ENCODE results near the gene UCHL5. TPM values are rescaled to one million over a fixed set of nuclear protein-coding genes. Genes with fewer than 3 reads are reported as not detected.

Gene UCHL5
- total and polyA plus RNA-seq, 2 donors (not counting 1 experiment from before 2014, with no cell fraction given): 19.5 to 29.6 TPM

- no peaks in the 10 kb centered on the region for H4K20me1 ChIP-seq (ENCODE audit: control insufficient read depth, extremely low read depth, insufficient read depth, low read length)
- peaks cover 2% of the 10 kb centered on the region for H3K4me1 ChIP-seq (ENCODE audit: control insufficient read depth, extremely low read depth, insufficient read depth, low read length)
- no peaks in the 10 kb centered on the region for H3K36me3 ChIP-seq (ENCODE audit: control insufficient read depth, insufficient read depth, low read length)
- peak overlapping the region; percentile 97 for H3K27ac ChIP-seq (ENCODE audit: insufficient read depth, low read length)
- peaks cover 87% of the 10 kb centered on the region for H3K79me2 ChIP-seq (ENCODE audit: control insufficient read depth, insufficient read depth, low read length)
- TF ChIP-seq CTCF (conservative IDR thresholded peaks at IDR 0.05 in 1 of 2, IDR thresholded peaks at IDR 0.05 in 1 of 2; ENCODE audit: low read depth in 1 of 2, low read length in 2 of 2): no peak
- TF ChIP-seq EZH2 (IDR thresholded peaks at IDR 0.05; ENCODE audit: low read length, missing control alignments): no peak
- peak overlapping the region; percentile 93 for H3K4me2 ChIP-seq (ENCODE audit: extremely low read depth, insufficient read depth, low read length)
- H3K4me3 ChIP-seq (replicated peaks in 1 of 4; ENCODE audit: control extremely low read depth in 1 of 4, insufficient read depth in 1 of 4, low read depth in 3 of 4, low read length in 4 of 4): peak overlapping the region; percentile 81 to 99 (median 85)
- H3K9ac ChIP-seq (ENCODE audit: insufficient read depth, low read length): peak overlapping the region; percentile 93
- no peak overlapping the region for H2AFZ ChIP-seq (ENCODE audit: low read length)
- DNase-seq (ENCODE audit: low read depth in 2 of 2): peak in 1 of 2 donors; percentile 5
- H3K27me3 ChIP-seq (ENCODE audit: control insufficient read depth, insufficient read depth, low read length): no peaks in the 10 kb centered on the region
- no peaks in the 10 kb centered on the region for H3K9me3 ChIP-seq (ENCODE audit: control insufficient read depth, insufficient read depth, low read depth, low read length)
These were observed 1.2 kb upstream of the UCHL5 start for GRCh38 chr1:193060406-193060805.

GRCh38 chr1:193060115-193060403 lies 899 bp upstream of the UCHL5 start:
- Histone ChIP-seq H3K4me1 (ENCODE audit: control insufficient read depth, extremely low read depth, insufficient read depth, low read length) (peaks cover 2% of the 10 kb centered on the region), H3K9me3 (ENCODE audit: control insufficient read depth, insufficient read depth, low read depth, low read length) (no peaks in the 10 kb centered on the region), H3K36me3 (ENCODE audit: control insufficient read depth, insufficient read depth, low read length) (no peaks in the 10 kb centered on the region), H3K79me2 (ENCODE audit: control insufficient read depth, insufficient read depth, low read length) (peaks cover 87% of the 10 kb centered on the region), H4K20me1 (ENCODE audit: control insufficient read depth, extremely low read depth, insufficient read depth, low read length) (no peaks in the 10 kb centered on the region), H3K27ac (ENCODE audit: insufficient read depth, low read length) (peak overlapping the region; percentile 97), H3K4me3 (replicated peaks in 1 of 4; ENCODE audit: control extremely low read depth in 1 of 4, insufficient read depth in 1 of 4, low read depth in 3 of 4, low read length in 4 of 4) (peak overlapping the region; percentile 81 to 99 (median 85)), H3K9ac (ENCODE audit: insufficient read depth, low read length) (peak overlapping the region; percentile 93), H3K27me3 (ENCODE audit: control insufficient read depth, insufficient read depth, low read length) (no peaks in the 10 kb centered on the region), H3K4me2 (ENCODE audit: extremely low read depth, insufficient read depth, low read length) (peak overlapping the region; percentile 93), H2AFZ (ENCODE audit: low read length) (peak overlapping the region; percentile 80)
- TF ChIP-seq CTCF (conservative IDR thresholded peaks at IDR 0.05 in 1 of 2, IDR thresholded peaks at IDR 0.05 in 1 of 2; ENCODE audit: low read depth in 1 of 2, low read length in 2 of 2) (no peak), EZH2 (IDR thresholded peaks at IDR 0.05; ENCODE audit: low read length, missing control alignments) (no peak)
- no peak for DNase-seq (ENCODE audit: low read depth in 2 of 2)

- H3K9ac ChIP-seq (ENCODE audit: insufficient read depth, low read length): peak overlapping the region; percentile 93
- no peak for TF ChIP-seq EZH2 (IDR thresholded peaks at IDR 0.05; ENCODE audit: low read length, missing control alignments)
- TF ChIP-seq CTCF (conservative IDR thresholded peaks at IDR 0.05 in 1 of 2, IDR thresholded peaks at IDR 0.05 in 1 of 2; ENCODE audit: low read depth in 1 of 2, low read length in 2 of 2): no peak
- H4K20me1 ChIP-seq (ENCODE audit: control insufficient read depth, extremely low read depth, insufficient read depth, low read length): no peaks in the 10 kb centered on the region
- peaks cover 87% of the 10 kb centered on the region for H3K79me2 ChIP-seq (ENCODE audit: control insufficient read depth, insufficient read depth, low read length)
- H3K9me3 ChIP-seq (ENCODE audit: control insufficient read depth, insufficient read depth, low read depth, low read length): no peaks in the 10 kb centered on the region
- DNase-seq (ENCODE audit: low read depth in 2 of 2): peak; percentile 45 to 61
- no peaks in the 10 kb centered on the region for H3K27me3 ChIP-seq (ENCODE audit: control insufficient read depth, insufficient read depth, low read length)
- peak overlapping the region; percentile 97 for H3K27ac ChIP-seq (ENCODE audit: insufficient read depth, low read length)
- peak overlapping the region; percentile 35 for H2AFZ ChIP-seq (ENCODE audit: low read length)
- H3K36me3 ChIP-seq (ENCODE audit: control insufficient read depth, insufficient read depth, low read length): no peaks in the 10 kb centered on the region
- H3K4me3 ChIP-seq (replicated peaks in 1 of 4; ENCODE audit: control extremely low read depth in 1 of 4, insufficient read depth in 1 of 4, low read depth in 3 of 4, low read length in 4 of 4): peak overlapping the region; percentile 81 to 99 (median 85)
- peak overlapping the region; percentile 79 for H3K4me2 ChIP-seq (ENCODE audit: extremely low read depth, insufficient read depth, low read length)
- peaks cover 2% of the 10 kb centered on the region for H3K4me1 ChIP-seq (ENCODE audit: control insufficient read depth, extremely low read depth, insufficient read depth, low read length)
These were observed 455 bp downstream of the UCHL5 start for GRCh38 chr1:193058529-193059281.

Data from fibroblast of lung (primary cell).